WTC11 (cell line): Measurements from ENCODE around the gene ANKRD11.

Experiments used
- HMGA2 ChIP-seq: fragments of 250-450 bp; sonication (Bioruptor Pico); IDR thresholded peaks from 2 replicates; pipeline ENCODE4 v1.4.0; 2021; ENCODE audit warnings: mild to moderate bottlenecking, moderate library complexity
- IRF2 ChIP-seq: sonication (generic); formaldehyde crosslinking; IDR thresholded peaks from 2 replicates; pipeline ENCODE4 v1.8.0; 2022; ENCODE audit warnings: low read depth, missing genetic modification reagents, borderline replicate concordance
- SMAD3 ChIP-seq: sonication (generic); formaldehyde crosslinking; IDR thresholded peaks from 2 replicates; pipeline ENCODE4 v1.8.0; 2022; ENCODE audit warnings: missing genetic modification reagents, mild to moderate bottlenecking, borderline replicate concordance
- TF ChIP-seq, protein P1 (sequence below): fragments of 200-600 bp; IDR thresholded peaks from 2 replicates; pipeline ENCODE4 v1.8.0; 2022; ENCODE audit warnings: antibody characterized with exemption
- TF ChIP-seq, protein P2 (sequence below): sonication (generic); formaldehyde crosslinking; IDR thresholded peaks from 2 replicates; pipeline ENCODE4 v1.8.0; 2022; ENCODE audit warnings: mild to moderate bottlenecking, missing genetic modification reagents
- TF ChIP-seq, protein P3 (sequence below): sonication (generic); formaldehyde crosslinking; IDR thresholded peaks from 2 replicates; pipeline ENCODE4 v1.8.0; 2023; ENCODE audit warnings: mild to moderate bottlenecking, missing genetic modification reagents

DNA sequence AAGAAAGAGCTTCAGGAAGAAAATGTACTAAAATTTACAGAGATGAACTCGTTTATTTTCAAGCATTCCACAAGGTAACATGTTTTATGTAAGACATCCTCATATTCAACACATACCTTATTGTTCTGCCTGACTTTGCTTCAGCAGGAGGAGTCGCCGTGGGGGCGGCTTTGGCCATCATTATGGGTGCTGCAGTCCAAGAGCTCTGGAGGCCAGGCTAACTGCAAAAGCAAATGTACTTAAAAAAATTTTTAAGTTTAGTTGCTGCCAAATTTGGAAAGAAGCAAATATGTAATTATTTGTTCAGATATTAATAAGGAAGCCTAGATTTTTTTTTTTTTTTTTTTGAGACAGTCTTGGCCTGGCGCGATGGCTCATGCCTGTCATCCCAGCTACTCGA, 13.7 kb upstream of the ANKRD11 start:
- TF ChIP-seq, protein P1, sequence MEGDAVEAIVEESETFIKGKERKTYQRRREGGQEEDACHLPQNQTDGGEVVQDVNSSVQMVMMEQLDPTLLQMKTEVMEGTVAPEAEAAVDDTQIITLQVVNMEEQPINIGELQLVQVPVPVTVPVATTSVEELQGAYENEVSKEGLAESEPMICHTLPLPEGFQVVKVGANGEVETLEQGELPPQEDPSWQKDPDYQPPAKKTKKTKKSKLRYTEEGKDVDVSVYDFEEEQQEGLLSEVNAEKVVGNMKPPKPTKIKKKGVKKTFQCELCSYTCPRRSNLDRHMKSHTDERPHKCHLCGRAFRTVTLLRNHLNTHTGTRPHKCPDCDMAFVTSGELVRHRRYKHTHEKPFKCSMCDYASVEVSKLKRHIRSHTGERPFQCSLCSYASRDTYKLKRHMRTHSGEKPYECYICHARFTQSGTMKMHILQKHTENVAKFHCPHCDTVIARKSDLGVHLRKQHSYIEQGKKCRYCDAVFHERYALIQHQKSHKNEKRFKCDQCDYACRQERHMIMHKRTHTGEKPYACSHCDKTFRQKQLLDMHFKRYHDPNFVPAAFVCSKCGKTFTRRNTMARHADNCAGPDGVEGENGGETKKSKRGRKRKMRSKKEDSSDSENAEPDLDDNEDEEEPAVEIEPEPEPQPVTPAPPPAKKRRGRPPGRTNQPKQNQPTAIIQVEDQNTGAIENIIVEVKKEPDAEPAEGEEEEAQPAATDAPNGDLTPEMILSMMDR, result no peak
- TF ChIP-seq HMGA2 (CRISPR knock-in tag), result no peak
- no peak for TF ChIP-seq IRF2 (CRISPR knock-in tag)
- TF ChIP-seq, protein P2, sequence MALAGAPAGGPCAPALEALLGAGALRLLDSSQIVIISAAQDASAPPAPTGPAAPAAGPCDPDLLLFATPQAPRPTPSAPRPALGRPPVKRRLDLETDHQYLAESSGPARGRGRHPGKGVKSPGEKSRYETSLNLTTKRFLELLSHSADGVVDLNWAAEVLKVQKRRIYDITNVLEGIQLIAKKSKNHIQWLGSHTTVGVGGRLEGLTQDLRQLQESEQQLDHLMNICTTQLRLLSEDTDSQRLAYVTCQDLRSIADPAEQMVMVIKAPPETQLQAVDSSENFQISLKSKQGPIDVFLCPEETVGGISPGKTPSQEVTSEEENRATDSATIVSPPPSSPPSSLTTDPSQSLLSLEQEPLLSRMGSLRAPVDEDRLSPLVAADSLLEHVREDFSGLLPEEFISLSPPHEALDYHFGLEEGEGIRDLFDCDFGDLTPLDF (CRISPR knock-in tag), result no peak
- TF ChIP-seq, protein P3, sequence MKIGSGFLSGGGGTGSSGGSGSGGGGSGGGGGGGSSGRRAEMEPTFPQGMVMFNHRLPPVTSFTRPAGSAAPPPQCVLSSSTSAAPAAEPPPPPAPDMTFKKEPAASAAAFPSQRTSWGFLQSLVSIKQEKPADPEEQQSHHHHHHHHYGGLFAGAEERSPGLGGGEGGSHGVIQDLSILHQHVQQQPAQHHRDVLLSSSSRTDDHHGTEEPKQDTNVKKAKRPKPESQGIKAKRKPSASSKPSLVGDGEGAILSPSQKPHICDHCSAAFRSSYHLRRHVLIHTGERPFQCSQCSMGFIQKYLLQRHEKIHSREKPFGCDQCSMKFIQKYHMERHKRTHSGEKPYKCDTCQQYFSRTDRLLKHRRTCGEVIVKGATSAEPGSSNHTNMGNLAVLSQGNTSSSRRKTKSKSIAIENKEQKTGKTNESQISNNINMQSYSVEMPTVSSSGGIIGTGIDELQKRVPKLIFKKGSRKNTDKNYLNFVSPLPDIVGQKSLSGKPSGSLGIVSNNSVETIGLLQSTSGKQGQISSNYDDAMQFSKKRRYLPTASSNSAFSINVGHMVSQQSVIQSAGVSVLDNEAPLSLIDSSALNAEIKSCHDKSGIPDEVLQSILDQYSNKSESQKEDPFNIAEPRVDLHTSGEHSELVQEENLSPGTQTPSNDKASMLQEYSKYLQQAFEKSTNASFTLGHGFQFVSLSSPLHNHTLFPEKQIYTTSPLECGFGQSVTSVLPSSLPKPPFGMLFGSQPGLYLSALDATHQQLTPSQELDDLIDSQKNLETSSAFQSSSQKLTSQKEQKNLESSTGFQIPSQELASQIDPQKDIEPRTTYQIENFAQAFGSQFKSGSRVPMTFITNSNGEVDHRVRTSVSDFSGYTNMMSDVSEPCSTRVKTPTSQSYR (CRISPR knock-in tag), result no peak
- TF ChIP-seq SMAD3, result no peak
